Peyer's patch (tissue), 4 donors: ENCODE measurements around the gene MRAP. TPM values are rescaled to one million over a fixed set of nuclear protein-coding genes. Genes with fewer than 3 reads are reported as not detected.
A peak's percentile ranks its signal among the peaks of the same experiment; 100 is the strongest.

Experiments
- DNase-seq, 3 donors: peaks; one replicate each; pipeline ENCODE4 v3.0.0-alpha.2; 2017 to 2019
- H3K27ac ChIP-seq, 4 donors: fragments of 200-600 bp; sonication (generic); one replicate each; pipeline ENCODE4 v1.5.1; 2016 to 2019
- H3K27me3 ChIP-seq, 2 donors: fragments of 200-600 bp; sonication (generic); one replicate each; pipeline ENCODE4 v1.5.1; 2019
- H3K36me3 ChIP-seq, 3 donors: fragments of 200-600 bp; sonication (generic); one replicate each; pipeline ENCODE4 v1.5.1; 2016 to 2019
- H3K4me1 ChIP-seq, 4 donors: fragments of 200-600 bp; sonication (generic); one replicate each; pipeline ENCODE4 v1.5.1; 2016 to 2019
- H3K4me3 ChIP-seq, 4 donors: fragments of 200-600 bp; sonication (generic); 1 replicate in 3 of 4; 2 replicates in 1 of 4; pipeline ENCODE4 v1.5.1; 2016 to 2019; ENCODE audit warnings: mild to moderate bottlenecking in 1 of 4
- H3K9me3 ChIP-seq, 4 donors: fragments of 200-600 bp; sonication (generic); one replicate each; pipeline ENCODE4 v1.5.1; 2016 to 2019; ENCODE audit warnings: mild to moderate bottlenecking in 1 of 4
- CTCF ChIP-seq, 6 experiments: fragments of 450-650 bp in 4 of 6; fragments of 200-600 bp in 2 of 6; sonication (generic) in 1 of 6; IDR thresholded peaks; one replicate each; pipeline ENCODE4 v1.5.1; 2017 to 2019; ENCODE audit warnings: antibody characterized with exemption in 6 of 6, mild to moderate bottlenecking in 3 of 6, moderate library complexity in 1 of 6
- POLR2A ChIP-seq, 2 donors: fragments of 450-650 bp; IDR thresholded peaks; one replicate each; pipeline ENCODE4 v1.5.1; 2017; ENCODE audit warnings: antibody characterized with exemption in 2 of 2, mild to moderate bottlenecking in 2 of 2, moderate library complexity in 2 of 2
- total RNA-seq, 4 donors: library from RNA; depleted of rRNA; stranded (reverse); fragments of >200 nt; gene quantifications; one replicate each; pipeline ENCODE4 v1.1.0, GENCODE V29; 2016

MRAP gene
- total RNA-seq, 4 donors from 2014 or later, result not detected

GRCh38 chr21:32281531-32281930 is 17.1 kb upstream of the MRAP start:
- Histone ChIP-seq H3K27me3 (no peaks in the 10 kb centered on the region), H3K4me1 (peaks cover 0 to 19% (median 13%) of the 10 kb centered on the region in 4 donors), H3K36me3 (no peaks in the 10 kb centered on the region), H3K4me3 (no peak overlapping the region), H3K9me3 (no peaks in the 10 kb centered on the region), H3K27ac (no peak overlapping the region)
- TF ChIP-seq CTCF (IDR thresholded peaks at IDR 0.05) (no peak), POLR2A (IDR thresholded peaks at IDR 0.05) (no peak)
- no peak for DNase-seq

- DNase-seq, result no peak
- peaks cover 0 to 14% (median 11%) of the 10 kb centered on the region in 4 donors for H3K4me1 ChIP-seq
- no peak overlapping the region for H3K27ac ChIP-seq
- H3K4me3 ChIP-seq, result no peak overlapping the region
- no peaks in the 10 kb centered on the region for H3K36me3 ChIP-seq
- TF ChIP-seq POLR2A (IDR thresholded peaks at IDR 0.05) (no peak), CTCF (IDR thresholded peaks at IDR 0.05) (no peak)
- no peaks in the 10 kb centered on the region for H3K9me3 ChIP-seq
- H3K27me3 ChIP-seq, result no peaks in the 10 kb centered on the region
These were observed 15.7 kb upstream of the MRAP start for GRCh38 chr21:32282992-32283391.

GRCh38 chr21:32285476-32285875 is 13.2 kb upstream of the MRAP start:
- H3K4me3 ChIP-seq, result no peak overlapping the region
- no peaks in the 10 kb centered on the region for H3K9me3 ChIP-seq
- no peak overlapping the region for H3K27ac ChIP-seq
- no peaks in the 10 kb centered on the region for H3K36me3 ChIP-seq
- TF ChIP-seq CTCF (IDR thresholded peaks at IDR 0.05) (no peak), POLR2A (IDR thresholded peaks at IDR 0.05) (no peak)
- H3K27me3 ChIP-seq, result no peaks in the 10 kb centered on the region
- DNase-seq, result no peak
- no peaks in the 10 kb centered on the region for H3K4me1 ChIP-seq

GRCh38 chr21:32297449-32297848 is 1.2 kb upstream of the MRAP start:
- no peaks in the 10 kb centered on the region for H3K27me3 ChIP-seq
- no peaks in the 10 kb centered on the region for H3K36me3 ChIP-seq
- TF ChIP-seq CTCF (IDR thresholded peaks at IDR 0.05), result no peak
- no peak for TF ChIP-seq POLR2A (IDR thresholded peaks at IDR 0.05)
- no peak overlapping the region for H3K27ac ChIP-seq
- no peaks in the 10 kb centered on the region for H3K9me3 ChIP-seq
- DNase-seq, result no peak
- H3K4me1 ChIP-seq, result no peaks in the 10 kb centered on the region
- H3K4me3 ChIP-seq, result no peak overlapping the region

GRCh38 chr21:32298148-32298559 is 501 bp upstream of the MRAP start:
- no peak for DNase-seq
- no peak overlapping the region for H3K4me3 ChIP-seq
- peak overlapping the region in 1 of 4 donors; percentile 0 for H3K27ac ChIP-seq
- no peaks in the 10 kb centered on the region for H3K36me3 ChIP-seq
- no peaks in the 10 kb centered on the region for H3K9me3 ChIP-seq
- no peaks in the 10 kb centered on the region for H3K27me3 ChIP-seq
- H3K4me1 ChIP-seq, result no peaks in the 10 kb centered on the region
- TF ChIP-seq CTCF (IDR thresholded peaks at IDR 0.05) (no peak), POLR2A (IDR thresholded peaks at IDR 0.05) (no peak)

- Histone ChIP-seq H3K4me1 (no peaks in the 10 kb centered on the region), H3K4me3 (no peak overlapping the region), H3K27me3 (no peaks in the 10 kb centered on the region), H3K36me3 (no peaks in the 10 kb centered on the region), H3K9me3 (no peaks in the 10 kb centered on the region), H3K27ac (no peak overlapping the region)
- DNase-seq, result no peak
- TF ChIP-seq CTCF (IDR thresholded peaks at IDR 0.05) (no peak), POLR2A (IDR thresholded peaks at IDR 0.05) (no peak)
These were observed 1.0 kb downstream of the MRAP start for GRCh38 chr21:32299695-32300094.
